Measurements from ENCODE around the gene NUDT19. TPM values are rescaled to one million over a fixed set of nuclear protein-coding genes. Genes with fewer than 3 reads are reported as not detected.
A peak's percentile ranks its signal among the peaks of the same experiment; 100 is the strongest.
"Not testable (repeated sequence)": the region's sequence is repeated elsewhere in the genome, so short reads cannot be mapped to it uniquely, and the experiment has no call there.

NUDT19 gene
- total RNA-seq, 5 donors from 2014 or later (not counting 1 experiment from before 2014, with no cell fraction given), result 9.6 to 14.7 (median 11.5) TPM

DNA sequence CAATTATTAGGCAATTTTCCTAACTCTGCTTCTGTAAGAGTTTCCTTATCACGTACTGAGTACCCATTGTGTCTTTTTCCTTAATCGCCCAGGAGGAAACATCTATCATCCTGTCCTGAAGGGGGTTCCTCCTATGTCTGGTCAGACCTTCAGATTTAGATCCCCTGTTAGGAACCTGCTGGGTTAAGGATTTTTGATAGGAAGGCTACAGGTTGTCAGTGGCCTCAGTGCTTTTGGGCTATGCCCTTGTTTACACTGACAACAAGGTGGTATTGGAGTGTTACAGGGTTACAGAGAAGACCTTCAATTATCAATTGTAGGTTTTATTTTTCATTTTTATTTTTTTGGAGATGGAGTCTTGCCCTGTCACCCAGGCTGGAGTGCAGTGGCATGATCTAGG lies 3.2 kb downstream of the NUDT19 start:
- 75% methylated on average over 2 of the region's 2 CpGs for WGBS (ENCODE audit: insufficient coverage)
- H3K27ac ChIP-seq (ENCODE audit: low read length); DNase-seq; POLR2A ChIA-PET; H3K4me3 ChIP-seq (ENCODE audit: control insufficient read depth in 1 of 2, extremely low read depth in 1 of 2, low read length in 1 of 2); ATAC-seq (replicated peaks in 1 of 4); H3K27me3 Mint-ChIP-seq; H3K27me3 ChIP-seq (replicated peaks in 1 of 2; ENCODE audit: control insufficient read depth in 2 of 2, extremely low read depth in 1 of 2, insufficient read depth in 2 of 2, low read length in 1 of 2); H3K9me3 ChIP-seq; H3K9me3 Mint-ChIP-seq; CTCF ChIA-PET: not testable (repeated sequence)
- H3K4me1 ChIP-seq (ENCODE audit: control insufficient read depth in 1 of 2, extremely low read depth in 1 of 2, insufficient read depth in 2 of 2, low read length in 2 of 2), result peaks cover 12 to 36% of the 10 kb centered on the region in 2 experiments
- H3K36me3 ChIP-seq (ENCODE audit: control insufficient read depth in 2 of 2, extremely low read depth in 1 of 2, insufficient read depth in 1 of 2, low read length in 1 of 2), result peaks cover 3 to 15% of the 10 kb centered on the region in 2 donors
- Mint-ChIP-seq H3K36me3 (peaks cover 38% of the 10 kb centered on the region), H3K27ac (peak overlapping the region; percentile 48 to 57), H3K4me3 (peak overlapping the region; percentile 86 to 97 (median 88)), H3K4me1 (peaks cover 62 to 76% (median 75%) of the 10 kb centered on the region in 3 donors)

DNA sequence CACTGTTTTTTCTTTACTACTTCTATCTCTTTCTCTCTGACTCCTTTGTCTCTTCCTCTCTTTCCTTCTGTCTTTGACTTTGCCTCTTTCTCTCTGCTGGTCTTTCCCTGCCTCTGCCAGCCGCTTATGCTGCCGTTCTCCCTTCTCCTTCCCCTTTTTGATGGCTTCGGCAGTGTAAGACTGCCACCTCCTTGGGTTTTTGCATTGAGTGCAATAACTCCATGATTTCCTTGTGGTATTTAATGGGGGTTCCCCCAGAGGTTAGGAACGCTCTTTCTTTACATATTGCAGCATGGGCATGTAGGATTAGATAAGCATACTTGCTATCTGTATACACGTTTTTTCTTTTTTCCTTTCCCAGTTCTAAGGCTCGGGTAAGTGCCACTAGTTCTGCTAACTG lies 3.9 kb downstream of the NUDT19 start:
- peak overlapping the region; percentile 13 to 64 (median 49) for H3K4me3 Mint-ChIP-seq
- DNase-seq; H3K9me3 ChIP-seq; H3K27me3 ChIP-seq (replicated peaks in 1 of 2; ENCODE audit: control insufficient read depth in 2 of 2, extremely low read depth in 1 of 2, insufficient read depth in 2 of 2, low read length in 1 of 2); POLR2A ChIA-PET; H3K4me3 ChIP-seq (ENCODE audit: control insufficient read depth in 1 of 2, extremely low read depth in 1 of 2, low read length in 1 of 2); H3K9me3 Mint-ChIP-seq; ATAC-seq (replicated peaks in 1 of 4); CTCF ChIA-PET; H3K27ac ChIP-seq (ENCODE audit: low read length); H3K27me3 Mint-ChIP-seq: not testable (repeated sequence)
- peaks cover 9 to 15% of the 10 kb centered on the region in 2 donors for H3K36me3 ChIP-seq (ENCODE audit: control insufficient read depth in 2 of 2, extremely low read depth in 1 of 2, insufficient read depth in 1 of 2, low read length in 1 of 2)
- H3K4me1 ChIP-seq (ENCODE audit: control insufficient read depth in 1 of 2, extremely low read depth in 1 of 2, insufficient read depth in 2 of 2, low read length in 2 of 2), result peaks cover 12 to 36% of the 10 kb centered on the region in 2 experiments
- WGBS (ENCODE audit: insufficient coverage), result no CpG with 5 or more reads among the region's 6 CpGs
- H3K36me3 Mint-ChIP-seq, result peaks cover 44% of the 10 kb centered on the region
- H3K27ac Mint-ChIP-seq, result peak overlapping the region in 1 of 2 donors; percentile 53
- H3K4me1 Mint-ChIP-seq, result peaks cover 62 to 80% (median 77%) of the 10 kb centered on the region in 3 donors

DNA sequence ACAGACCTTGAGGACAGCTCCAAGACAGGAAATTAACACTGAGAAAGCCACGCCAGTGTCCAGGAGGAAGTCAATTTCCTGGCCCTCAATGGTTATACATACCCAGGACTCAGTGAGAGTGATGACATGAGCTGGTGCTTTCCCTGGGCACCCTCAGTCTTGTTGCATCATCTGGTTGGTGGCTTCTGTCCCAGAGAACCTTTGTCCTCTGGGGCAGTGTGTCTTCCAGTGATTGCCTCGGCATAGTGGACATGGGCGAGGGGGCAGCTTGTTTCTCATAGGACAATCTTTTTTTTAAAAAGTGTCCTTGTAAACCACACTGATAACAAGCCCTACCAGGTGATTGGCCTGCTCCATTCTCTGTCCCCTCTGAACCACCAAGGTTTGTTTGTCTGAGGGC lies 5.2 kb downstream of the NUDT19 start:
- ATAC-seq (replicated peaks in 1 of 4); CTCF ChIA-PET; H3K27ac Mint-ChIP-seq; H3K4me3 ChIP-seq (ENCODE audit: control insufficient read depth in 1 of 2, extremely low read depth in 1 of 2, low read length in 1 of 2); H3K27ac ChIP-seq (ENCODE audit: low read length); H3K9me3 Mint-ChIP-seq; POLR2A ChIA-PET; DNase-seq; H3K27me3 Mint-ChIP-seq; H3K9me3 ChIP-seq; H3K4me3 Mint-ChIP-seq; H3K27me3 ChIP-seq (replicated peaks in 1 of 2; ENCODE audit: control insufficient read depth in 2 of 2, extremely low read depth in 1 of 2, insufficient read depth in 2 of 2, low read length in 1 of 2): not testable (repeated sequence)
- 94% methylated on average over 2 of the region's 3 CpGs for WGBS (ENCODE audit: insufficient coverage)
- Histone ChIP-seq H3K36me3 (ENCODE audit: control insufficient read depth in 2 of 2, extremely low read depth in 1 of 2, insufficient read depth in 1 of 2, low read length in 1 of 2) (peaks cover 9 to 17% of the 10 kb centered on the region in 2 donors), H3K4me1 (ENCODE audit: control insufficient read depth in 1 of 2, extremely low read depth in 1 of 2, insufficient read depth in 2 of 2, low read length in 2 of 2) (peaks cover 7 to 26% of the 10 kb centered on the region in 2 experiments)
- peaks cover 60 to 79% (median 77%) of the 10 kb centered on the region in 3 donors for H3K4me1 Mint-ChIP-seq
- peaks cover 44% of the 10 kb centered on the region for H3K36me3 Mint-ChIP-seq

DNA sequence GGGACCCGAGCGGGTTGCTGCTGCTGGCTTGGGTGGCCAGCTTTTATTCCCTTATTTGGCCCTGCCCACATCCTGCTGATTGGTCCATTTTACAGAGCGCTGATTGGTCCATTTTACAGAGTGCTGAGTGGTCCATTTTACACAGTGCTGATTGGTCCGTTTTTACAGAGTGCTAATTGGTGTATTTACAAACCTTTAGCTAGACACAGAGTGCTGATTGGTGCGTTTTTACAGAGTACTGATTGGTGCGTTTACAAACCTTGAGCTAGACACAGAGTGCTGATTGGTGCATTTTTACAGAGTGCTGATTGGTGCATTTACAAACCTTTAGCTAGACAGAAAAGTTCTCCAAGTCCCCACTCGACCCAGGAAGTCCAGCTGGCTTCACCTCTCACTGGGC lies 8.5 kb downstream of the NUDT19 start:
- Mint-ChIP-seq H3K9me3 (peaks cover 3 to 14% (median 5%) of the 10 kb centered on the region in 3 donors), H3K4me1 (peaks cover 35 to 61% (median 57%) of the 10 kb centered on the region in 3 donors), H3K36me3 (peaks cover 61% of the 10 kb centered on the region)
- H3K9me3 ChIP-seq; ATAC-seq (replicated peaks in 1 of 4); H3K27ac ChIP-seq (ENCODE audit: low read length); H3K4me1 ChIP-seq (ENCODE audit: control insufficient read depth in 1 of 2, extremely low read depth in 1 of 2, insufficient read depth in 2 of 2, low read length in 2 of 2); H3K27me3 Mint-ChIP-seq; H3K4me3 Mint-ChIP-seq; POLR2A ChIA-PET; H3K4me3 ChIP-seq (ENCODE audit: control insufficient read depth in 1 of 2, extremely low read depth in 1 of 2, low read length in 1 of 2); H3K27ac Mint-ChIP-seq; H3K27me3 ChIP-seq (replicated peaks in 1 of 2; ENCODE audit: control insufficient read depth in 2 of 2, extremely low read depth in 1 of 2, insufficient read depth in 2 of 2, low read length in 1 of 2); CTCF ChIA-PET; DNase-seq: not testable (repeated sequence)
- peaks cover 13 to 29% of the 10 kb centered on the region in 2 donors for H3K36me3 ChIP-seq (ENCODE audit: control insufficient read depth in 2 of 2, extremely low read depth in 1 of 2, insufficient read depth in 1 of 2, low read length in 1 of 2)
- 97% methylated on average over 4 of the region's 7 CpGs for WGBS (ENCODE audit: insufficient coverage)

DNA sequence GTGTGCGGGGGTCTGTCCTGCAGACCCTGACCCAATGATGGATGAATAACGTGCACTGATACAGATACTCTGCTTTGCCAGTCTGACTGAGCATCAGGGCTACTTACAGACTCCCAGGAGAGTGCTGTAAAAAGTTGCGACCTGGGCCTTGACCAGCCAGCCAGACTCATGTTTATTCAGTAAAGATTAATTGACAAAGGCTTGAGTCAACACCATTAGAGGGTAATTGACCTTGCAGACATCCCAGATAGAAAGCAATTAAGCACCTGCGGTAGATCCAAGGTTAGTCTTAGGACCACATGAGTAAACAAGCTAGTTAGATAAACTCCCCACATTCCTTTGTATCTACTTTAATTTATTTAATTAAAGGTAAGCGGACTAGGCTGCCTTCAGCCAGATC lies 10.4 kb downstream of the NUDT19 start:
- DNase-seq (no peak), ATAC-seq (replicated peaks in 1 of 4) (no peak)
- Mint-ChIP-seq H3K36me3 (peaks cover 58% of the 10 kb centered on the region), H3K27me3 (no peaks in the 10 kb centered on the region), H3K27ac (no peak overlapping the region), H3K9me3 (peaks cover 3 to 14% (median 5%) of the 10 kb centered on the region in 3 donors), H3K4me1 (peaks cover 23 to 51% (median 42%) of the 10 kb centered on the region in 3 donors), H3K4me3 (no peak overlapping the region)
- Histone ChIP-seq H3K9me3 (no peaks in the 10 kb centered on the region), H3K4me3 (ENCODE audit: control insufficient read depth in 1 of 2, extremely low read depth in 1 of 2, low read length in 1 of 2) (no peak overlapping the region), H3K4me1 (ENCODE audit: control insufficient read depth in 1 of 2, extremely low read depth in 1 of 2, insufficient read depth in 2 of 2, low read length in 2 of 2) (peaks cover 0 to 3% of the 10 kb centered on the region in 2 experiments), H3K27me3 (replicated peaks in 1 of 2; ENCODE audit: control insufficient read depth in 2 of 2, extremely low read depth in 1 of 2, insufficient read depth in 2 of 2, low read length in 1 of 2) (no peaks in the 10 kb centered on the region), H3K36me3 (ENCODE audit: control insufficient read depth in 2 of 2, extremely low read depth in 1 of 2, insufficient read depth in 1 of 2, low read length in 1 of 2) (peaks cover 13 to 35% of the 10 kb centered on the region in 2 donors), H3K27ac (ENCODE audit: low read length) (no peak overlapping the region)
- POLR2A ChIA-PET, result interaction anchor here in 1 of 2 donors (0.6 kb wide), 1 partner anchor 296 kb away, joined by 4 read pairs; the partner anchor contains the start of gene DPY19L3
- CTCF ChIA-PET, result no interaction called here
- 100% methylated on average over 2 of the region's 5 CpGs for WGBS (ENCODE audit: insufficient coverage)

DNA sequence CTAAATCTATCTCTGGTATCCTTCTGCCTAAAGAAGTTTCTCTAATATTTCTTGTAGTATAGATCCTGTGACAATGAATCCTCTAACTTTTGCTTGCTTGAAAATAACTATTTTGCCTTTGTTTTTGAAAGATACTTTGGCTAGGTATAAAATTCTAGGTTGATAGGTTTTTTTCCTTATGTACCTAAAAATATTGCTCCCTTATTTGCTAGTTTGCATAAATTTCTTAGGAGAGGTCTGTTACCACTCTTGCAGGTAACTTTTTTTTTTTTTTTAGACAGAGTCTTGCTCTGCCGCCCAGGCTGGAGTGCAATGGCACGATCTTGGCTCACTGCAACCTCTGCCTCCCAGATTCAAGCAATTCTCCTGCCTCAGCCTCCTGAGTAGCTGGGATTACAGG lies 12.4 kb downstream of the NUDT19 start:
- H3K4me1 ChIP-seq (ENCODE audit: control insufficient read depth in 1 of 2, extremely low read depth in 1 of 2, insufficient read depth in 2 of 2, low read length in 2 of 2), result peaks cover 0 to 12% of the 10 kb centered on the region in 2 experiments
- no CpG with 5 or more reads among the region's 2 CpGs for WGBS (ENCODE audit: insufficient coverage)
- H3K4me3 ChIP-seq (ENCODE audit: control insufficient read depth in 1 of 2, extremely low read depth in 1 of 2, low read length in 1 of 2); H3K27ac Mint-ChIP-seq; H3K4me3 Mint-ChIP-seq; POLR2A ChIA-PET; H3K27ac ChIP-seq (ENCODE audit: low read length); H3K27me3 ChIP-seq (replicated peaks in 1 of 2; ENCODE audit: control insufficient read depth in 2 of 2, extremely low read depth in 1 of 2, insufficient read depth in 2 of 2, low read length in 1 of 2); H3K9me3 ChIP-seq; CTCF ChIA-PET; H3K27me3 Mint-ChIP-seq; ATAC-seq (replicated peaks in 1 of 4); DNase-seq: not testable (repeated sequence)
- Mint-ChIP-seq H3K4me1 (peaks cover 20 to 50% (median 42%) of the 10 kb centered on the region in 3 donors), H3K9me3 (peaks cover 3 to 12% (median 5%) of the 10 kb centered on the region in 3 donors), H3K36me3 (peaks cover 44% of the 10 kb centered on the region)
- peaks cover 13 to 26% of the 10 kb centered on the region in 2 donors for H3K36me3 ChIP-seq (ENCODE audit: control insufficient read depth in 2 of 2, extremely low read depth in 1 of 2, insufficient read depth in 1 of 2, low read length in 1 of 2)

Measured in T-cell (primary cell).